IPS-20b (cell line): ENCODE results near the gene SOX15.

Experiments used
- H3K27ac ChIP-seq: one replicate; pipeline ENCODE4 v1.5.1; 2013; ENCODE audit warnings: low read length
- H3K27me3 ChIP-seq: 2 replicates; pipeline ENCODE4 v1.6.1; 2013; ENCODE audit warnings: mild to moderate bottlenecking, low read length, inconsistent platforms; ENCODE audit not compliant: insufficient read depth
- H3K36me3 ChIP-seq: 2 replicates; pipeline ENCODE4 v1.6.1; 2013; ENCODE audit warnings: low read depth, mild to moderate bottlenecking, inconsistent platforms, low read length, moderate library complexity; ENCODE audit not compliant: insufficient read depth
- H3K4me1 ChIP-seq: 2 replicates; pipeline ENCODE4 v1.6.1; 2013; ENCODE audit warnings: mild to moderate bottlenecking, control low read depth, inconsistent platforms, low read length, moderate library complexity; ENCODE audit not compliant: insufficient read depth
- H3K4me3 ChIP-seq: 2 replicates; pipeline ENCODE4 v1.5.1; 2013; ENCODE audit warnings: mild to moderate bottlenecking, low read length, inconsistent platforms
- H3K9ac ChIP-seq: 2 replicates; pipeline ENCODE4 v1.6.1; 2013; ENCODE audit warnings: low read depth, mild to moderate bottlenecking, inconsistent platforms, low read length, moderate library complexity
- H3K9me3 ChIP-seq: 2 replicates; pipeline ENCODE4 v1.6.1; 2013; ENCODE audit warnings: mild to moderate bottlenecking, low read depth, low read length, inconsistent platforms; ENCODE audit not compliant: insufficient read depth

The SOX15 gene

GRCh38 chr17:7573324-7574080 lies 16.4 kb downstream of the SOX15 start:
- H3K36me3 ChIP-seq: peaks cover 84% of the 10 kb centered on the region

GRCh38 chr17:7572588-7573323 lies 17.1 kb downstream of the SOX15 start:
- Histone ChIP-seq H3K4me1 (peaks cover 18% of the 10 kb centered on the region), H3K9ac (peak overlapping the region; percentile 99), H3K9me3 (no peaks in the 10 kb centered on the region), H3K4me3 (peak overlapping the region; percentile 98), H3K36me3 (peaks cover 79% of the 10 kb centered on the region), H3K27me3 (no peaks in the 10 kb centered on the region), H3K27ac (peak overlapping the region; percentile 76)

More at GRCh38 chr17:7573324-7574080, 16.4 kb downstream of the SOX15 start:
- no peaks in the 10 kb centered on the region for H3K9me3 ChIP-seq
- peaks cover 18% of the 10 kb centered on the region for H3K4me1 ChIP-seq
- peak overlapping the region; percentile 99 for H3K9ac ChIP-seq
- peak overlapping the region; percentile 76 for H3K27ac ChIP-seq
- peak overlapping the region; percentile 98 for H3K4me3 ChIP-seq
- no peaks in the 10 kb centered on the region for H3K27me3 ChIP-seq

GRCh38 chr17:7572338-7572587 lies 17.6 kb downstream of the SOX15 start:
- Histone ChIP-seq H3K27ac (peak overlapping the region; percentile 35), H3K4me3 (peak overlapping the region; percentile 76), H3K9ac (peak overlapping the region; percentile 84; the same call in 1 of the 2 replicates), H3K9me3 (no peaks in the 10 kb centered on the region), H3K27me3 (no peaks in the 10 kb centered on the region), H3K4me1 (peaks cover 18% of the 10 kb centered on the region), H3K36me3 (peaks cover 79% of the 10 kb centered on the region)

GRCh38 chr17:7570351-7570750 lies 19.5 kb downstream of the SOX15 start:
- no peak overlapping the region for H3K27ac ChIP-seq
- no peak overlapping the region for H3K9ac ChIP-seq
- peaks cover 16% of the 10 kb centered on the region for H3K4me1 ChIP-seq
- H3K4me3 ChIP-seq: no peak overlapping the region
- H3K36me3 ChIP-seq: peaks cover 78% of the 10 kb centered on the region
- H3K27me3 ChIP-seq: no peaks in the 10 kb centered on the region
- H3K9me3 ChIP-seq: no peaks in the 10 kb centered on the region

- peaks cover 78% of the 10 kb centered on the region for H3K36me3 ChIP-seq
- no peak overlapping the region for H3K27ac ChIP-seq
- no peaks in the 10 kb centered on the region for H3K9me3 ChIP-seq
- H3K27me3 ChIP-seq: no peaks in the 10 kb centered on the region
- H3K4me3 ChIP-seq: no peak overlapping the region
- peaks cover 9% of the 10 kb centered on the region for H3K4me1 ChIP-seq
- no peak overlapping the region for H3K9ac ChIP-seq
Measured at GRCh38 chr17:7569571-7569970, 20.3 kb downstream of the SOX15 start.

GRCh38 chr17:7563115-7563869 lies 26.6 kb downstream of the SOX15 start:
- Histone ChIP-seq H3K9ac (peak overlapping the region; percentile 87; the same call in 1 of the 2 replicates), H3K4me3 (peak overlapping the region; percentile 94; the same call in 1 of the 2 replicates)

GRCh38 chr17:7562208-7562605 lies 27.7 kb downstream of the SOX15 start:
- H3K27me3 ChIP-seq: no peaks in the 10 kb centered on the region
- H3K4me3 ChIP-seq: peak overlapping the region; percentile 94
- H3K9me3 ChIP-seq: no peaks in the 10 kb centered on the region
- H3K27ac ChIP-seq: peak overlapping the region; percentile 64
- H3K4me1 ChIP-seq: peaks cover 32% of the 10 kb centered on the region
- peak overlapping the region; percentile 87 for H3K9ac ChIP-seq
- peaks cover 38% of the 10 kb centered on the region for H3K36me3 ChIP-seq

More at GRCh38 chr17:7563115-7563869, 26.6 kb downstream of the SOX15 start:
- H3K9me3 ChIP-seq: no peaks in the 10 kb centered on the region
- peaks cover 23% of the 10 kb centered on the region for H3K4me1 ChIP-seq
- H3K27ac ChIP-seq: no peak overlapping the region
- no peaks in the 10 kb centered on the region for H3K27me3 ChIP-seq
- H3K36me3 ChIP-seq: peaks cover 43% of the 10 kb centered on the region

GRCh38 chr17:7561589-7562207 lies 28.2 kb downstream of the SOX15 start, which contains the start of gene SENP3:
Gene SENP3 (plus strand): TSS chr17:7561919. CDS start chr17:7563077, 1,158 bp downstream.
- Histone ChIP-seq H3K27ac (peak within 1 kb of the TSS; percentile 64), H3K9ac (peak within 1 kb of the TSS; percentile 91), H3K4me1 (peaks cover 35% of the 10 kb centered on the region), H3K9me3 (no peaks in the 10 kb centered on the region), H3K4me3 (peak within 1 kb of the TSS; percentile 94), H3K36me3 (peaks cover 33% of the 10 kb centered on the region), H3K27me3 (no peaks in the 10 kb centered on the region)

GRCh38 chr17:7561028-7561575 lies 28.8 kb downstream of the SOX15 start:
- Histone ChIP-seq H3K9ac (peak overlapping the region; percentile 91; the same call in 1 of the 2 replicates), H3K4me1 (peaks cover 35% of the 10 kb centered on the region), H3K36me3 (peaks cover 28% of the 10 kb centered on the region), H3K27me3 (no peaks in the 10 kb centered on the region), H3K4me3 (peak overlapping the region; percentile 94), H3K27ac (peak overlapping the region; percentile 64), H3K9me3 (no peaks in the 10 kb centered on the region)

- peak overlapping the region; percentile 91 for H3K9ac ChIP-seq
- H3K27me3 ChIP-seq: no peaks in the 10 kb centered on the region
- no peaks in the 10 kb centered on the region for H3K9me3 ChIP-seq
- H3K36me3 ChIP-seq: peaks cover 21% of the 10 kb centered on the region
- H3K4me3 ChIP-seq: peak overlapping the region; percentile 94
- H3K4me1 ChIP-seq: peaks cover 35% of the 10 kb centered on the region
- H3K27ac ChIP-seq: peak overlapping the region; percentile 22
Measured at GRCh38 chr17:7560172-7561027, 29.5 kb downstream of the SOX15 start.
